OCI-LY1 (cell line): ENCODE results near the gene HORMAD1.

Experiments
- CTCF ChIP-seq: fragments of 200-600 bp; sonication (generic), shearing (Covaris generic); IDR thresholded peaks from 2 replicates; pipeline ENCODE4 v1.5.1; 2017; ENCODE audit warnings: mild to moderate bottlenecking, antibody characterized with exemption, low read length, moderate library complexity, mixed read lengths
- EZH2 ChIP-seq: fragments of 200-600 bp; sonication (generic), shearing (Covaris generic); IDR thresholded peaks from 2 replicates; pipeline ENCODE4 v1.8.0; 2017; ENCODE audit warnings: borderline replicate concordance, mixed run types, mild to moderate bottlenecking, antibody characterized with exemption, low read length, moderate library complexity, mixed read lengths

GRCh38 chr1:150761801-150762200 is 41.1 kb upstream of the HORMAD1 start:
- TF ChIP-seq CTCF (no peak), EZH2 (no peak)
